Measurements from ENCODE around the gene RHD. TPM values are rescaled to one million over a fixed set of nuclear protein-coding genes. Genes with fewer than 3 reads are reported as not detected.

Gene RHD
- total and polyA plus RNA-seq, 10 of the 15 experiments (the other 5 are each of a cell fraction or from before 2014, with no cell fraction given), result 0.02 to 0.34 (median 0.18) TPM; not detected in 6

DNA sequence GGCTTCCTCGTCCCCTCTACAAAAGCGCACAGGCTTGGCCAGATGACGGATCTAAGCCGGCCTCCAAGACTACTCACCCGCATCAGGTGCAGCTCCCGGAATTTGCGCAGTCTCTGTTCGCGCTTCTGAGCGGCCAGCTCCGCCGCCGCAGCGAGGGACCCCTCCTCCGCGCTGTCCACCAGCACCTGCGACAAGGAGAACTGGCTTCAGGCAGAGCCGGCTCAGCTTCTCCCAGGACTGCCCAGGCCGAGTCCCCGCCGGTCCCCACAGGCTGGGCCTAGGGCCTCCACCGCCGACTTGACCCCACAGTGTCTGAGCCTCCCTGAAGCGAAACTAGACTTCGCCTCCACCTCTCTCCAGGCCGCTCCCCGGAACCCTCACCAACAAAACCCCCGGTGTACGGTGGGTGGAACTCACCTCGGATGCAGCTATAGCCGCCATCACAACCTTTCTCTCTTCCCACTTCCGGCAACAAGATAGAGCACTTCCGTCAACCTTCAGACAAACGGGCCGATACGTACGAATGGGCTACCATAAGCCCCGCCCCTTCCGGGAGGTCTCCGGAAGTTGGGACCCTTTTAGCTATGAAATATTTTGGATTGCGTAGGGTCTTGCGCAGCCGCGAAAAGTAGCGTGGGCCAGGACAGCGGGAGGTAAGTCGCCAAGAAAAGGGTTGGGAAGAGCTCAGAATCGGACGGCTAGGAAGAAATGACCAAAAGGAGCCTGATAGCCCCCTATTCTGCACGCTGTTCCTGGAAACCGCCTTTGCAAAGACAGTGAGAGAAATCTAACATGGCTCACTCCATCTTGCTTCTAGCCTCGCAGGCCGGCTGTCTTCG lies 40.1 kb upstream of the RHD start, which contains the start of gene SYF2 (continued):
- peak; percentile 88 for TF ChIP-seq E2F8 (IDR thresholded peaks at IDR 0.05; ENCODE audit: low read depth, partially characterized antibody)
- TF ChIP-seq NR2C1 (IDR thresholded peaks at IDR 0.05), result peak; percentile 72
- TF ChIP-seq ATF7 (IDR thresholded peaks at IDR 0.05; ENCODE audit: low read depth), result peak; percentile 24; the same call in 1 of the 2 replicates
- TF ChIP-seq MEF2A (IDR thresholded peaks at IDR 0.05; ENCODE audit: insufficient read depth, low read depth, low read length), result no peak
- peak; percentile 77 for TF ChIP-seq CREM (IDR thresholded peaks at IDR 0.05; ENCODE audit: low read depth)
- TF ChIP-seq POLR2A (IDR thresholded peaks at IDR 0.05; ENCODE audit: low read depth, low read length), result peak; percentile 95
- TF ChIP-seq IRF4 (IDR thresholded peaks at IDR 0.05; ENCODE audit: low read depth, low read length), result peak; percentile 39; the same call in 1 of the 2 replicates
- no peak for TF ChIP-seq BRCA1 (IDR thresholded peaks at IDR 0.05; ENCODE audit: low read depth, low read length)
- TF ChIP-seq, protein P1, sequence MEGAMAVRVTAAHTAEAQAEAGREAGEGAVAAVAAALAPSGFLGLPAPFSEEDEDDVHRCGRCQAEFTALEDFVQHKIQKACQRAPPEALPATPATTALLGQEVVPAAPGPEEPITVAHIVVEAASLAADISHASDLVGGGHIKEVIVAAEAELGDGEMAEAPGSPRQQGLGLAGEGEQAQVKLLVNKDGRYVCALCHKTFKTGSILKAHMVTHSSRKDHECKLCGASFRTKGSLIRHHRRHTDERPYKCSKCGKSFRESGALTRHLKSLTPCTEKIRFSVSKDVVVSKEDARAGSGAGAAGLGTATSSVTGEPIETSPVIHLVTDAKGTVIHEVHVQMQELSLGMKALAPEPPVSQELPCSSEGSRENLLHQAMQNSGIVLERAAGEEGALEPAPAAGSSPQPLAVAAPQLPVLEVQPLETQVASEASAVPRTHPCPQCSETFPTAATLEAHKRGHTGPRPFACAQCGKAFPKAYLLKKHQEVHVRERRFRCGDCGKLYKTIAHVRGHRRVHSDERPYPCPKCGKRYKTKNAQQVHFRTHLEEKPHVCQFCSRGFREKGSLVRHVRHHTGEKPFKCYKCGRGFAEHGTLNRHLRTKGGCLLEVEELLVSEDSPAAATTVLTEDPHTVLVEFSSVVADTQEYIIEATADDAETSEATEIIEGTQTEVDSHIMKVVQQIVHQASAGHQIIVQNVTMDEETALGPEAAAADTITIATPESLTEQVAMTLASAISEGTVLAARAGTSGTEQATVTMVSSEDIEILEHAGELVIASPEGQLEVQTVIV (IDR thresholded peaks at IDR 0.05; ENCODE audit: borderline replicate concordance, partially characterized antibody), result peak; percentile 88
- TF ChIP-seq ZNF207 (IDR thresholded peaks at IDR 0.05; ENCODE audit: borderline replicate concordance), result no peak
- TF ChIP-seq EED (IDR thresholded peaks at IDR 0.05; ENCODE audit: low read depth), result no peak
- peak; percentile 95 for TF ChIP-seq KLF5 (IDR thresholded peaks at IDR 0.05; ENCODE audit: partially characterized antibody)
- peak; percentile 83; the same call in 1 of the 2 replicates for TF ChIP-seq TAF1 (IDR thresholded peaks at IDR 0.05; ENCODE audit: borderline replicate concordance, low read depth, low read length)
- no peak for TF ChIP-seq NFYA (IDR thresholded peaks at IDR 0.05; ENCODE audit: borderline replicate concordance, low read depth, low read length)
- TF ChIP-seq SRF (IDR thresholded peaks at IDR 0.05; ENCODE audit: low read depth in 2 of 2, low read length in 2 of 2), result peak in 1 of 2 experiments; percentile 71; a peak in 3 of 4 replicates
- peak; percentile 97 for TF ChIP-seq FOXK2 (IDR thresholded peaks at IDR 0.05)
- TF ChIP-seq RELB (IDR thresholded peaks at IDR 0.05; ENCODE audit: low read depth), result peak; percentile 98
- TF ChIP-seq TARDBP (IDR thresholded peaks at IDR 0.05; ENCODE audit: borderline replicate concordance), result no peak
- TF ChIP-seq ZNF384 (IDR thresholded peaks at IDR 0.05; ENCODE audit: borderline replicate concordance, low read depth, low read length), result no peak
- 0 out of 4 replicates have a peak, but pooled peaks have one; percentile 2 to 11 for TF ChIP-seq BHLHE40 (IDR thresholded peaks at IDR 0.05; ENCODE audit: borderline replicate concordance in 1 of 2, low read depth in 2 of 2, low read length in 1 of 2)
- no peak for TF ChIP-seq FOS (IDR thresholded peaks at IDR 0.05; ENCODE audit: borderline replicate concordance, extremely low read depth, insufficient read length)
